Liver (tissue), 3 donors: ENCODE measurements around the gene SCAF11.

ENCODE experiments used
- EGR1 ChIP-seq, 2 donors: IDR thresholded peaks; 2 replicates each; pipeline ENCODE4 v1.6.1; 2016 to 2018; ENCODE audit warnings: antibody characterized with exemption in 2 of 2, low read depth in 2 of 2
- FOXA1 ChIP-seq: IDR thresholded peaks from 2 replicates; pipeline ENCODE4 v1.6.1; 2016; ENCODE audit warnings: antibody characterized with exemption
- RAD21 ChIP-seq, 2 donors: IDR thresholded peaks; 2 replicates each; pipeline ENCODE4 v1.6.1; 2016; ENCODE audit warnings: antibody characterized with exemption in 2 of 2, mild to moderate bottlenecking in 2 of 2
- YY1 ChIP-seq: IDR thresholded peaks from 2 replicates; pipeline ENCODE4 v1.6.1; 2016; ENCODE audit warnings: antibody characterized with exemption, mild to moderate bottlenecking
- TF ChIP-seq, protein P1 (sequence below): fragments of 150-350 bp; IDR thresholded peaks from 2 replicates; pipeline ENCODE4 v1.5.1; 2017; ENCODE audit warnings: improper control_type of control experiment, low read depth, low read length; ENCODE audit not compliant: missing input control
- TF ChIP-seq, protein P2 (sequence below): IDR thresholded peaks from 2 replicates; pipeline ENCODE4 v1.6.1; 2016; ENCODE audit warnings: antibody characterized with exemption
- donor health status: healthy.
- donor health status: healthy.

DNA sequence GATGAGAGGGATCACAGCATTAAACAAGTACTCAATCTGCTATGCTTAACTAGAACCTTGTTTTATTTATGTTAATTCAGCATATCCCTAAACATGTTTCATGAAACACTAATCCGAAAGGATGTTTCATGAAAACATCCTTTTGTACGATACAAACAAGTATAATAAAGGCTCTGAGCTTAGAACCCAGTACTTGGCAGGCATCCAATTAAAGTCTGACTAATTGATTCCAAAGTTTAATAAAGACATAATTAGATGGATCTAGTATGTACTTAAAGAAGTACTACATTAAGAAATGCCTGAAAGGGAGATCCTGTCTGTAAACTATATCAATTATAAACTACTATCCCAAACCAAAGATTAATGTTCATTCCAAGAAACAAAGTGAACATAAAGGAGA, 51.8 kb downstream of the SCAF11 start:
- TF ChIP-seq, protein P1, sequence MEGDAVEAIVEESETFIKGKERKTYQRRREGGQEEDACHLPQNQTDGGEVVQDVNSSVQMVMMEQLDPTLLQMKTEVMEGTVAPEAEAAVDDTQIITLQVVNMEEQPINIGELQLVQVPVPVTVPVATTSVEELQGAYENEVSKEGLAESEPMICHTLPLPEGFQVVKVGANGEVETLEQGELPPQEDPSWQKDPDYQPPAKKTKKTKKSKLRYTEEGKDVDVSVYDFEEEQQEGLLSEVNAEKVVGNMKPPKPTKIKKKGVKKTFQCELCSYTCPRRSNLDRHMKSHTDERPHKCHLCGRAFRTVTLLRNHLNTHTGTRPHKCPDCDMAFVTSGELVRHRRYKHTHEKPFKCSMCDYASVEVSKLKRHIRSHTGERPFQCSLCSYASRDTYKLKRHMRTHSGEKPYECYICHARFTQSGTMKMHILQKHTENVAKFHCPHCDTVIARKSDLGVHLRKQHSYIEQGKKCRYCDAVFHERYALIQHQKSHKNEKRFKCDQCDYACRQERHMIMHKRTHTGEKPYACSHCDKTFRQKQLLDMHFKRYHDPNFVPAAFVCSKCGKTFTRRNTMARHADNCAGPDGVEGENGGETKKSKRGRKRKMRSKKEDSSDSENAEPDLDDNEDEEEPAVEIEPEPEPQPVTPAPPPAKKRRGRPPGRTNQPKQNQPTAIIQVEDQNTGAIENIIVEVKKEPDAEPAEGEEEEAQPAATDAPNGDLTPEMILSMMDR = no peak
- TF ChIP-seq FOXA1 = no peak
- TF ChIP-seq YY1 = no peak
- TF ChIP-seq, protein P2, sequence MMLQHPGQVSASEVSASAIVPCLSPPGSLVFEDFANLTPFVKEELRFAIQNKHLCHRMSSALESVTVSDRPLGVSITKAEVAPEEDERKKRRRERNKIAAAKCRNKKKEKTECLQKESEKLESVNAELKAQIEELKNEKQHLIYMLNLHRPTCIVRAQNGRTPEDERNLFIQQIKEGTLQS = no peak
- no peak for TF ChIP-seq EGR1 (IDR thresholded peaks at IDR 0.05; ENCODE audit: low read depth in 2 of 2)
- TF ChIP-seq RAD21 (IDR thresholded peaks at IDR 0.05) = no peak
